GM12878 (cell line): Measurements from ENCODE around the gene BAHD1. TPM values are rescaled to one million over a fixed set of nuclear protein-coding genes. Genes with fewer than 3 reads are reported as not detected.

Experiments
- ATAC-seq: fragments of 200-7000 bp; cut with Tn5 transposase; 3 replicates; pipeline ENCODE4 v1.9.1; 2020; ENCODE audit warnings: mild to moderate bottlenecking, moderate library complexity
- BruUV-seq: library from RNA; stranded (reverse); fragments of 400-500 nt; replicated peaks from 2 replicates; lab custom pipeline; 2021; lab: Mats Ljungman, UMichigan
- CTCF ChIA-PET: fragments of 300-600 bp; sonication (Branson Sonifier 250); formaldehyde crosslinking; extraction: SDS; loops from one replicate; lab custom pipeline; 2021; ENCODE audit warnings: inconsistent platforms; lab: Yijun Ruan, JAX
- POLR2A ChIA-PET: fragments of 350-600 bp; formaldehyde crosslinking; extraction: SDS; loops from one replicate; lab custom pipeline; 2021; ENCODE audit warnings: inconsistent platforms; lab: Charles Lee
- RAD21 ChIA-PET: fragments of 300-600 bp; sonication (Branson Sonifier 250); formaldehyde crosslinking; loops from one replicate; lab custom pipeline; 2023; ENCODE audit warnings: antibody characterized with exemption; ENCODE audit not compliant: unreplicated experiment; lab: Charles Lee
- SMC1A ChIA-PET: fragments of 300-600 bp; sonication (Branson Sonifier 250); formaldehyde crosslinking; loops from one replicate; lab custom pipeline; 2023; ENCODE audit not compliant: unreplicated experiment, uncharacterized antibody; lab: Charles Lee
- DNase-seq: peaks from one replicate; pipeline ENCODE4 v3.0.0-alpha.2; 2011; ENCODE audit warnings: low read depth, low spot score
- FAIRE-seq: peaks from 3 replicates; lab custom pipeline; 2011; peaks lifted over from hg19 to GRCh38; lab: Jason Lieb, UNC
- H2AFZ ChIP-seq: 2 replicates; pipeline ENCODE4 v1.6.0; 2011; ENCODE audit warnings: low read depth, low read length, control low read depth; ENCODE audit not compliant: control insufficient read depth
- H3K27ac ChIP-seq: 2 replicates; pipeline ENCODE4 v1.5.1; 2011; ENCODE audit warnings: control low read depth; ENCODE audit not compliant: control insufficient read depth, insufficient read depth
- H3K27me3 ChIP-seq, 2 experiments: replicated peaks in 1 of 2; 2 replicates each; pipeline versions ENCODE4 v1.6.0 to v1.6.1; 2011; ENCODE audit warnings: low read length in 1 of 2; ENCODE audit not compliant: control insufficient read depth in 2 of 2, insufficient read depth in 2 of 2
- H3K36me3 ChIP-seq, 2 experiments: 2 replicates each; pipeline ENCODE4 v1.5.1; 2011; ENCODE audit warnings: low read length in 1 of 2; ENCODE audit not compliant: control insufficient read depth in 2 of 2, insufficient read depth in 2 of 2
- H3K4me1 ChIP-seq: 2 replicates; pipeline ENCODE4 v1.6.1; 2011; ENCODE audit warnings: mild to moderate bottlenecking, low read length, moderate library complexity, mixed read lengths; ENCODE audit not compliant: control insufficient read depth, insufficient read depth
- H3K4me2 ChIP-seq: 2 replicates; pipeline ENCODE4 v1.6.0; 2011; ENCODE audit warnings: control low read depth; ENCODE audit not compliant: control insufficient read depth, insufficient read depth
- H3K4me3 ChIP-seq: fragments of 200-600 bp; sonication (generic); 2 replicates; pipeline ENCODE4 v1.5.1; 2016
- H3K79me2 ChIP-seq: 2 replicates; pipeline ENCODE4 v1.6.0; 2011; ENCODE audit warnings: low read length; ENCODE audit not compliant: control insufficient read depth, insufficient read depth
- H3K9ac ChIP-seq: 2 replicates; pipeline ENCODE4 v1.8.0; 2011; ENCODE audit warnings: low read length, control low read depth, mixed read lengths; ENCODE audit not compliant: control insufficient read depth, insufficient read depth
- H3K9me3 ChIP-seq: replicated peaks from 3 replicates; pipeline ENCODE4 v1.5.1; 2011; ENCODE audit warnings: mild to moderate bottlenecking, low read length; ENCODE audit not compliant: control insufficient read depth, insufficient read depth
- H4K20me1 ChIP-seq: 2 replicates; pipeline ENCODE4 v1.6.0; 2011; ENCODE audit not compliant: control insufficient read depth, insufficient read depth
- BRCA1 ChIP-seq: IDR thresholded peaks from 2 replicates; pipeline ENCODE4 v1.6.1; 2011; ENCODE audit warnings: low read depth, low read length, improper control_type of control experiment
- CREM ChIP-seq: IDR thresholded peaks from 2 replicates; pipeline ENCODE4 v1.6.1; 2014; ENCODE audit warnings: antibody characterized with exemption, low read depth
- ELK1 ChIP-seq: IDR thresholded peaks from 2 replicates; pipeline ENCODE4 v1.6.1; 2012; ENCODE audit warnings: low read depth, low read length, improper control_type of control experiment
- HDAC2 ChIP-seq: fragments of 200-600 bp; sonication (generic); IDR thresholded peaks from 2 replicates; pipeline ENCODE4 v1.6.1; 2017
- KAT2A ChIP-seq: conservative IDR thresholded peaks from 2 replicates; pipeline ENCODE4 v1.6.1; 2011; ENCODE audit warnings: low read depth, low read length; ENCODE audit not compliant: control insufficient read depth
- MLLT1 ChIP-seq: fragments of 450-650 bp; IDR thresholded peaks from 2 replicates; pipeline ENCODE4 v1.6.1; 2016; ENCODE audit warnings: mild to moderate bottlenecking
- NRF1 ChIP-seq: conservative IDR thresholded peaks from 2 replicates; pipeline ENCODE4 v1.6.1; 2011; ENCODE audit warnings: mild to moderate bottlenecking, low read depth, low read length, improper control_type of control experiment
- SP1 ChIP-seq: IDR thresholded peaks from one replicate; pipeline ENCODE4 v1.6.1; 2011; ENCODE audit warnings: low read depth, low read length
- SPI1 ChIP-seq: IDR thresholded peaks from 2 replicates; pipeline ENCODE4 v1.6.1; 2011; ENCODE audit warnings: low read depth, mild to moderate bottlenecking, low read length, moderate library complexity, borderline replicate concordance; ENCODE audit not compliant: insufficient read depth
- TCF12 ChIP-seq: IDR thresholded peaks from 2 replicates; pipeline ENCODE4 v1.6.1; 2011; ENCODE audit warnings: low read depth, mild to moderate bottlenecking, low read length
- ZNF207 ChIP-seq: fragments of 450-650 bp; IDR thresholded peaks from 2 replicates; pipeline ENCODE4 v1.6.1; 2014; ENCODE audit warnings: antibody characterized with exemption, mild to moderate bottlenecking, borderline replicate concordance
- ZNF24 ChIP-seq: fragments of 450-650 bp; IDR thresholded peaks from 2 replicates; pipeline ENCODE4 v1.6.1; 2017; ENCODE audit warnings: antibody characterized with exemption, mild to moderate bottlenecking
- WGBS: methylation state at CpG from one replicate; pipeline ENCODE4 v1.1.6; 2016; ENCODE audit warnings: low lambda C conversion rate; ENCODE audit not compliant: insufficient replicate concordance, insufficient coverage; ENCODE audit errors: missing lambda C conversion rate; 5-methylcytosine and 5-hydroxymethylcytosine counted together
- in situ Hi-C: fragments of 300-500 bp; cut with MboI; formaldehyde crosslinking; loops from 9 replicates; pipeline ENCODE4 v1.14.3; 2018; ENCODE audit warnings: mixed read lengths
- intact Hi-C: fragments of 100-400 bp; cut with micrococcal nuclease; formaldehyde crosslinking; loops from one replicate; pipeline ENCODE4 v1.14.2; 2022; ENCODE audit not compliant: unreplicated experiment
- polyA plus RNA-seq, 11 experiments: library from polyadenylated mRNA; depleted of rRNA in 4 of 11; unstranded in 6 of 11; stranded (reverse) in 5 of 11; fragments of >200 nt; fragmentation: Nextera tagmentation in 4 of 11; fragmentation: Illumina TruSeq in 1 of 11; extraction: Ambion mirVana in 4 of 11; extraction: Trizol in 1 of 11; gene quantifications; 1 replicate in 1 of 11; 2 replicates in 10 of 11; pipeline versions ENCODE4 v1.2.1 to v1.2.3, GENCODE V29; 2011 to 2016; ENCODE audit warnings: inconsistent platforms in 2 of 11, missing spikeins in 2 of 11, low read depth in 1 of 11
- total RNA-seq, 4 experiments: library from RNA; depleted of rRNA in 3 of 4; stranded (reverse); fragments of >200 nt in 3 of 4; fragmentation: Illumina TruSeq in 1 of 4; extraction: Trizol in 1 of 4; gene quantifications; 2 replicates each; pipeline versions ENCODE4 v1.2.1 to v1.2.3, GENCODE V29; 2013 to 2021

The BAHD1 gene
- total and polyA plus RNA-seq, 10 of the 15 experiments (the other 5 are each of a cell fraction or from before 2014, with no cell fraction given): 0.21 to 21.8 (median 5.8) TPM

- 91% methylated on average over 7 of the region's 7 CpGs for WGBS
- ATAC-seq (no peak), DNase-seq (no peak), FAIRE-seq (no peak)
- no peaks in the 10 kb centered on the region for H3K9me3 ChIP-seq
- H3K79me2 ChIP-seq: 0 out of 2 replicates have a peak, but pooled peaks cover 3% of the 10 kb centered on the region
- peaks cover 28 to 30% of the 10 kb centered on the region in 2 experiments for H3K36me3 ChIP-seq
- no peak overlapping the region for H3K4me3 ChIP-seq
- ChIA-PET POLR2A (no interaction called here), CTCF (interaction anchor here (0.6 to 1.6 kb wide), 3 partner anchors 70 to 75 kb away, joined by 3 to 5 read pairs (median 3); no protein-coding TSS in a partner anchor), SMC1A (no interaction called here), RAD21 (no interaction called here)
- H3K4me1 ChIP-seq: peaks cover 22% of the 10 kb centered on the region
- H3K4me2 ChIP-seq: no peak overlapping the region
- TF ChIP-seq CREM: no peak
- no peak for TF ChIP-seq HDAC2
- no peak for TF ChIP-seq SPI1
- no peak for TF ChIP-seq SP1
- TF ChIP-seq BRCA1: no peak
- no peak overlapping the region for H2AFZ ChIP-seq
- in situ Hi-C loops (no loop called here), intact Hi-C loops (no loop called here)
- no peak overlapping the region for H3K27ac ChIP-seq
- no peak overlapping the region for H3K9ac ChIP-seq
- no peaks in the 10 kb centered on the region for H4K20me1 ChIP-seq
- no TSS peak for BruUV-seq
- no peaks in the 10 kb centered on the region for H3K27me3 ChIP-seq
Observed at GRCh38 chr15:40412095-40412759, 28.5 kb upstream of the BAHD1 start.

- DNase-seq: no peak
- BruUV-seq: no TSS peak
- no peaks in the 10 kb centered on the region for H3K27me3 ChIP-seq
- H3K4me1 ChIP-seq: peaks cover 16% of the 10 kb centered on the region
- TF ChIP-seq ELK1 (no peak), ZNF24 (no peak), KAT2A (no peak), TCF12 (no peak), MLLT1 (no peak), ZNF207 (no peak), NRF1 (no peak)
- no peak overlapping the region for H3K4me2 ChIP-seq
- H3K9ac ChIP-seq: no peak overlapping the region
- H2AFZ ChIP-seq: no peak overlapping the region
- SMC1A ChIA-PET: no interaction called here
- no peak for ATAC-seq
- CTCF ChIA-PET: interaction anchor here (1.2 kb wide), 1 partner anchor 8 kb away, joined by 4 read pairs; no protein-coding TSS in a partner anchor
- no peak overlapping the region for H3K4me3 ChIP-seq
- FAIRE-seq: no peak
- H4K20me1 ChIP-seq: no peaks in the 10 kb centered on the region
- RAD21 ChIA-PET: no interaction called here
- H3K79me2 ChIP-seq: no peaks in the 10 kb centered on the region
- 85% methylated on average over 9 of the region's 9 CpGs for WGBS
- POLR2A ChIA-PET: no interaction called here
- intact Hi-C loops (no loop called here), in situ Hi-C loops (no loop called here)
- H3K27ac ChIP-seq: no peak overlapping the region
- H3K36me3 ChIP-seq: peaks cover 28 to 30% of the 10 kb centered on the region in 2 experiments
- no peaks in the 10 kb centered on the region for H3K9me3 ChIP-seq
Observed at GRCh38 chr15:40413036-40413435, 27.7 kb upstream of the BAHD1 start.
